Calu3 (cell line): ENCODE results near the gene RSRC1. TPM values are rescaled to one million over a fixed set of nuclear protein-coding genes. Genes with fewer than 3 reads are reported as not detected.

Source experiments
- BruUV-seq: library from RNA; stranded (reverse); fragments of 400-500 nt; replicated peaks from 2 replicates; lab custom pipeline; 2021; lab: Mats Ljungman, UMichigan
- CTCF ChIA-PET: fragments of 300-600 bp; sonication (Branson Sonifier 250); formaldehyde crosslinking; loops from one replicate; lab custom pipeline; 2022; ENCODE audit warnings: antibody characterized with exemption; lab: Charles Lee
- DNase-seq: peaks from one replicate; pipeline ENCODE4 v3.0.0; 2022
- H3K27ac Mint-ChIP-seq: one replicate; pipeline ENCODE4 v1.8.0; 2022; ENCODE audit warnings: mixed read lengths; ENCODE audit not compliant: unreplicated experiment
- H3K27me3 Mint-ChIP-seq: one replicate; pipeline ENCODE4 v1.8.0; 2022; ENCODE audit warnings: mixed read lengths; ENCODE audit not compliant: unreplicated experiment
- H3K36me3 Mint-ChIP-seq: one replicate; pipeline ENCODE4 v1.8.0; 2022; ENCODE audit warnings: mild to moderate bottlenecking, moderate library complexity, mixed read lengths; ENCODE audit not compliant: insufficient read depth, unreplicated experiment
- H3K4me1 Mint-ChIP-seq: one replicate; pipeline ENCODE4 v1.8.0; 2022; ENCODE audit warnings: mild to moderate bottlenecking, low read depth, mixed read lengths; ENCODE audit not compliant: unreplicated experiment
- H3K4me3 Mint-ChIP-seq: one replicate; pipeline ENCODE4 v1.8.0; 2022; ENCODE audit warnings: mild to moderate bottlenecking, low read depth, moderate library complexity, mixed read lengths; ENCODE audit not compliant: unreplicated experiment
- H3K9me3 Mint-ChIP-seq: one replicate; pipeline ENCODE4 v1.8.0; 2022; ENCODE audit warnings: low read depth, mixed read lengths; ENCODE audit not compliant: unreplicated experiment
- CTCF ChIP-seq: fragments of 200-600 bp; IDR thresholded peaks from one replicate; pipeline ENCODE4 v1.8.0; 2022; ENCODE audit warnings: antibody characterized with exemption; ENCODE audit not compliant: unreplicated experiment
- intact Hi-C: fragments of 100-400 bp; cut with micrococcal nuclease; formaldehyde crosslinking; loops from one replicate; pipeline ENCODE4 v1.10.0; 2022; ENCODE audit not compliant: unreplicated experiment
- total RNA-seq: library from RNA; stranded (reverse); gene quantifications from 2 replicates; pipeline ENCODE4 v1.2.3, GENCODE V29; 2022

The RSRC1 gene
- total RNA-seq, 1 experiment from 2014 or later = 81.3 TPM

GRCh38 chr3:158297940-158298339, 188.1 kb downstream of the RSRC1 start:
- BruUV-seq = no TSS peak
- no peaks in the 10 kb centered on the region for H3K9me3 Mint-ChIP-seq

GRCh38 chr3:158308236-158308928, 198.5 kb downstream of the RSRC1 start:
- Mint-ChIP-seq H3K27me3 (no peaks in the 10 kb centered on the region), H3K27ac (no peak overlapping the region), H3K4me3 (no peak overlapping the region), H3K4me1 (no peaks in the 10 kb centered on the region), H3K9me3 (no peaks in the 10 kb centered on the region), H3K36me3 (no peaks in the 10 kb centered on the region)
- intact Hi-C loops = no loop called here
- no peak for TF ChIP-seq CTCF
- no TSS peak for BruUV-seq
- no peak for DNase-seq
- CTCF ChIA-PET = no interaction called here

More at GRCh38 chr3:158297940-158298339, 188.1 kb downstream of the RSRC1 start:
- Mint-ChIP-seq H3K4me1 (no peaks in the 10 kb centered on the region), H3K27ac (no peak overlapping the region), H3K27me3 (no peaks in the 10 kb centered on the region), H3K4me3 (no peak overlapping the region), H3K36me3 (no peaks in the 10 kb centered on the region)
- TF ChIP-seq CTCF = no peak
- DNase-seq = no peak
- CTCF ChIA-PET = no interaction called here
- intact Hi-C loops = no loop called here

GRCh38 chr3:158312560-158313141, 202.8 kb downstream of the RSRC1 start:
- no peak overlapping the region for H3K4me3 Mint-ChIP-seq
- no peaks in the 10 kb centered on the region for H3K9me3 Mint-ChIP-seq
- DNase-seq = no peak
- TF ChIP-seq CTCF = no peak
- BruUV-seq = no TSS peak
- H3K27ac Mint-ChIP-seq = no peak overlapping the region
- H3K27me3 Mint-ChIP-seq = no peaks in the 10 kb centered on the region
- H3K4me1 Mint-ChIP-seq = no peaks in the 10 kb centered on the region
- intact Hi-C loops = loop anchor here (1.0 to 10.0 kb wide), 6 partner anchors 120 to 778 kb away; no protein-coding TSS in a partner anchor
- CTCF ChIA-PET = interaction anchor here (0.6 to 1.4 kb wide), 3 partner anchors 13 to 544 kb away, joined by 3 to 4 read pairs (median 4); no protein-coding TSS in a partner anchor
- H3K36me3 Mint-ChIP-seq = no peaks in the 10 kb centered on the region

- Mint-ChIP-seq H3K27me3 (no peaks in the 10 kb centered on the region), H3K4me3 (no peak overlapping the region), H3K4me1 (no peaks in the 10 kb centered on the region), H3K36me3 (no peaks in the 10 kb centered on the region), H3K9me3 (no peaks in the 10 kb centered on the region), H3K27ac (no peak overlapping the region)
- intact Hi-C loops = loop anchor here (1.0 to 10.0 kb wide), 6 partner anchors 119 to 779 kb away; no protein-coding TSS in a partner anchor
- BruUV-seq = no TSS peak
- CTCF ChIA-PET = interaction anchor here (0.6 to 1.4 kb wide), 3 partner anchors 14 to 448 kb away, joined by 3 to 4 read pairs (median 3); no protein-coding TSS in a partner anchor
- DNase-seq = peak; percentile 29
- peak; percentile 42 for TF ChIP-seq CTCF
Measured at GRCh38 chr3:158313338-158313927, 203.5 kb downstream of the RSRC1 start.
